HepG2 (cell line): ENCODE data around the gene COX14. TPM values are rescaled to one million over a fixed set of nuclear protein-coding genes. Genes with fewer than 3 reads are reported as not detected.

Source experiments
- ADNP ChIP-seq: sonication (generic); formaldehyde crosslinking; IDR thresholded peaks from 2 replicates; pipeline ENCODE4 v1.4.0; 2020; ENCODE audit warnings: missing genetic modification reagents
- CBX2 ChIP-seq, 2 experiments: fragments of 200-600 bp in 1 of 2; sonication (generic); formaldehyde crosslinking in 1 of 2; IDR thresholded peaks; 2 replicates each; pipeline versions ENCODE4 v1.7.0 to v1.8.1; 2018 to 2022; ENCODE audit warnings: low read depth in 2 of 2, low read length in 1 of 2, mild to moderate bottlenecking in 1 of 2, missing genetic modification reagents in 1 of 2
- CREM ChIP-seq, 2 experiments: sonication (generic) in 1 of 2; formaldehyde crosslinking in 1 of 2; IDR thresholded peaks; 2 replicates each; pipeline versions ENCODE4 v1.4.0 to v1.6.1; 2016 to 2020; ENCODE audit warnings: antibody characterized with exemption in 1 of 2, mild to moderate bottlenecking in 1 of 2, missing genetic modification reagents in 1 of 2
- GATAD2A ChIP-seq: IDR thresholded peaks from 2 replicates; pipeline ENCODE4 v1.6.1; 2016
- GTF2F1 ChIP-seq: fragments of 150-350 bp; IDR thresholded peaks from 2 replicates; pipeline ENCODE4 v1.6.1; 2014; ENCODE audit warnings: low read length
- HES4 ChIP-seq: sonication (generic); formaldehyde crosslinking; IDR thresholded peaks from 2 replicates; pipeline ENCODE4 v1.9.0; 2021; ENCODE audit warnings: mild to moderate bottlenecking, missing genetic modification reagents, borderline replicate concordance
- HNRNPLL ChIP-seq: fragments of 200-400 bp; formaldehyde crosslinking; IDR thresholded peaks from 2 replicates; pipeline ENCODE4 v1.6.1; 2017; ENCODE audit warnings: mild to moderate bottlenecking, low read depth, low read length; ENCODE audit not compliant: poor library complexity, severe bottlenecking
- KAT8 ChIP-seq: IDR thresholded peaks from 2 replicates; pipeline ENCODE4 v1.6.1; 2016; ENCODE audit warnings: missing genetic modification reagents, missing compliant biosample characterization
- MTA3 ChIP-seq: sonication (generic); formaldehyde crosslinking; IDR thresholded peaks from 2 replicates; pipeline ENCODE4 v1.4.0; 2020; ENCODE audit warnings: missing genetic modification reagents
- NFYB ChIP-seq: sonication (generic); formaldehyde crosslinking; IDR thresholded peaks from 2 replicates; pipeline ENCODE4 v1.4.0; 2020; ENCODE audit warnings: missing genetic modification reagents
- PHF20 ChIP-seq: sonication (generic); formaldehyde crosslinking; IDR thresholded peaks from 2 replicates; pipeline ENCODE4 v1.5.0; 2020; ENCODE audit warnings: mild to moderate bottlenecking, missing genetic modification reagents
- RAD21 ChIP-seq: fragments of 450-650 bp; formaldehyde crosslinking; IDR thresholded peaks from 2 replicates; pipeline ENCODE4 v1.5.0; 2020; ENCODE audit warnings: mild to moderate bottlenecking
- RELA ChIP-seq: sonication (generic); formaldehyde crosslinking; IDR thresholded peaks from 2 replicates; pipeline ENCODE4 v1.4.0; 2020; ENCODE audit warnings: missing genetic modification reagents
- SOX6 ChIP-seq, 2 experiments: fragments of 450-650 bp in 1 of 2; sonication (generic) in 1 of 2; formaldehyde crosslinking in 1 of 2; IDR thresholded peaks; 2 replicates each; pipeline versions ENCODE4 v1.4.0 to v1.6.1; 2017 to 2020; ENCODE audit warnings: antibody characterized with exemption in 1 of 2, mild to moderate bottlenecking in 1 of 2, missing genetic modification reagents in 1 of 2
- TEAD3 ChIP-seq: optimal IDR thresholded peaks from 2 replicates; pipeline ENCODE3; 2016; ENCODE audit warnings: borderline replicate concordance
- XBP1 ChIP-seq: sonication (generic); formaldehyde crosslinking; IDR thresholded peaks from 2 replicates; pipeline ENCODE4 v1.5.0; 2020; ENCODE audit warnings: missing genetic modification reagents
- ZFP41 ChIP-seq: sonication (generic); formaldehyde crosslinking; IDR thresholded peaks from 2 replicates; pipeline ENCODE4 v1.4.0; 2020; ENCODE audit warnings: mild to moderate bottlenecking, missing genetic modification reagents, borderline replicate concordance
- ZNF232 ChIP-seq: sonication (generic); formaldehyde crosslinking; IDR thresholded peaks from 2 replicates; pipeline ENCODE4 v1.4.0; 2020; ENCODE audit warnings: missing genetic modification reagents, borderline replicate concordance
- ZNF34 ChIP-seq: sonication (generic); formaldehyde crosslinking; IDR thresholded peaks from 2 replicates; pipeline ENCODE4 v1.4.0; 2020; ENCODE audit warnings: mild to moderate bottlenecking, missing genetic modification reagents, borderline replicate concordance
- ZNF572 ChIP-seq: sonication (generic); formaldehyde crosslinking; IDR thresholded peaks from 2 replicates; pipeline ENCODE4 v1.5.1; 2020; ENCODE audit warnings: mild to moderate bottlenecking, missing genetic modification reagents
- ZNF598 ChIP-seq: sonication (generic); formaldehyde crosslinking; IDR thresholded peaks from 2 replicates; pipeline ENCODE4 v1.5.1; 2020; ENCODE audit warnings: mild to moderate bottlenecking, missing genetic modification reagents, borderline replicate concordance
- ZNF614 ChIP-seq: IDR thresholded peaks from 2 replicates; pipeline ENCODE4 v1.6.1; 2018; ENCODE audit warnings: missing biosample characterization, missing genetic modification reagents, inconsistent platforms, borderline replicate concordance
- ZNF883 ChIP-seq: sonication (generic); formaldehyde crosslinking; IDR thresholded peaks from 2 replicates; pipeline ENCODE4 v1.5.1; 2020; ENCODE audit warnings: mild to moderate bottlenecking, missing genetic modification reagents; ENCODE audit errors: not compliant biosample characterization
- polyA plus RNA-seq, 8 experiments: library from polyadenylated mRNA; depleted of rRNA in 3 of 8; stranded (reverse) in 7 of 8; unstranded in 1 of 8; fragments of >200 nt; fragmentation: Illumina TruSeq in 4 of 8; extraction: Trizol in 4 of 8; gene quantifications; 2 replicates each; pipeline versions ENCODE4 v1.2.1 to v1.2.3, GENCODE V29; 2011 to 2016; ENCODE audit warnings: low read depth in 4 of 8, missing spikeins in 1 of 8, mixed read lengths in 1 of 8; ENCODE audit not compliant: insufficient read depth in 1 of 8
- total RNA-seq, 5 experiments: library from RNA; depleted of rRNA; stranded (reverse); fragments of >200 nt; fragmentation: Illumina TruSeq; extraction: Trizol; gene quantifications; 2 replicates each; pipeline ENCODE4 v1.2.3, GENCODE V29; 2016; ENCODE audit warnings: low read depth in 1 of 5
- TF ChIP-seq, protein P1 (sequence below): sonication (generic); formaldehyde crosslinking; IDR thresholded peaks from 2 replicates; pipeline ENCODE4 v1.5.1; 2020; ENCODE audit warnings: missing genetic modification reagents, mild to moderate bottlenecking, borderline replicate concordance
- TF ChIP-seq, protein P2 (sequence below): sonication (generic); IDR thresholded peaks from 2 replicates; pipeline ENCODE4 v1.6.1; 2016; ENCODE audit warnings: low read depth, borderline replicate concordance
- TF ChIP-seq, protein P3 (sequence below): sonication (generic); formaldehyde crosslinking; conservative IDR thresholded peaks from 2 replicates; pipeline ENCODE4 v1.8.1; 2023; ENCODE audit warnings: missing genetic modification reagents

COX14 gene
- total and polyA plus RNA-seq, 2 of the 13 experiments (the other 11 are each of a cell fraction or from before 2014, with no cell fraction given): 53.0 to 71.6 TPM

DNA sequence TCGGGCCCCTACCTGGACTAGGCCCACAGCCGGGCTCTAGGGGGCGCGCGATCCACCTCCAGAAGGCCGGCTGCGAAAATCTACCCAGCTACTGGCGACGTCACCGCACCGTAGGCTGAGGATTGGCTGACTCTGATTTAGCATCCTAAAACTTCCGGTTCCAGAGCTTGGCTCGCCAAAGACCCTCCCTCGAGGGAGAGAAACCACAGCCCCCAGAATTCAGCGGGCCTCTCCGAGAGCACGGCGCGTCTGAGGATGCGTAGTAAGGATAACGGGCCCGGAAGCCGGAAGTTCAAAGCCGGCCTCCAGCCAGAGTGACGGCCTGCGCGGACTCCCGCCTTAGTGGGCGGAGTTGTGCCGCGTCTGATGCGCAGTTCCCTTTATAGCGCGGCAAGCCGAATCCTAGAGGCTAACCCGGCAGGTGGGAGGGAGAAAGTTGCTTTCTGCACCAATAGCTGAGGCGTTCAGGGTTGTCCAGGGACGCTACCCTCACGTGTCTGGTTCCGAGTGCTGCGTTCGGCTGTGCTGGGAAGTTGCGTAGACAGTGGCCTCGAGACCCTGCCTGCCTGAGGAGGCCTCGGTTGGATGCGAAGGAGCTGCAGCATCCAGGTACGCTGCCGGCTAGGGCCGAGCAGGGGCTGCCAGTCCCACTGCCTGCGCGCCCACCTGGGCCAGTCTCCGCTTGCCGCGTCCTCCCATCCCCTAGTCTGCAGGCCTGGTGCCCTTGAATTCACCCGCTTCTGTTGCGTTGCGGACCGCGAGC lies at the start of gene COX14 (continued):
- TF ChIP-seq, protein P1, sequence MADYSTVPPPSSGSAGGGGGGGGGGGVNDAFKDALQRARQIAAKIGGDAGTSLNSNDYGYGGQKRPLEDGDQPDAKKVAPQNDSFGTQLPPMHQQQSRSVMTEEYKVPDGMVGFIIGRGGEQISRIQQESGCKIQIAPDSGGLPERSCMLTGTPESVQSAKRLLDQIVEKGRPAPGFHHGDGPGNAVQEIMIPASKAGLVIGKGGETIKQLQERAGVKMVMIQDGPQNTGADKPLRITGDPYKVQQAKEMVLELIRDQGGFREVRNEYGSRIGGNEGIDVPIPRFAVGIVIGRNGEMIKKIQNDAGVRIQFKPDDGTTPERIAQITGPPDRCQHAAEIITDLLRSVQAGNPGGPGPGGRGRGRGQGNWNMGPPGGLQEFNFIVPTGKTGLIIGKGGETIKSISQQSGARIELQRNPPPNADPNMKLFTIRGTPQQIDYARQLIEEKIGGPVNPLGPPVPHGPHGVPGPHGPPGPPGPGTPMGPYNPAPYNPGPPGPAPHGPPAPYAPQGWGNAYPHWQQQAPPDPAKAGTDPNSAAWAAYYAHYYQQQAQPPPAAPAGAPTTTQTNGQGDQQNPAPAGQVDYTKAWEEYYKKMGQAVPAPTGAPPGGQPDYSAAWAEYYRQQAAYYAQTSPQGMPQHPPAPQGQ (CRISPR knock-in tag): no peak
- TF ChIP-seq PHF20 (CRISPR knock-in tag) (peak; percentile 83), XBP1 (no peak; the same call in 1 of the 2 replicates), HES4 (CRISPR knock-in tag) (peak; percentile 93; the same call in 1 of the 2 replicates), TEAD3 (CRISPR knock-in tag) (no peak), MTA3 (no peak), ZNF34 (no peak), ZNF232 (CRISPR knock-in tag) (peak; percentile 89; the same call in 1 of the 2 replicates), ZNF883 (CRISPR knock-in tag) (peak; percentile 64), ZNF614 (CRISPR knock-in tag) (no peak; the same call in 1 of the 2 replicates), GTF2F1 (no peak), SOX6 (IDR thresholded peaks at IDR 0.05) (no peak), SOX6 (CRISPR knock-in tag; IDR thresholded peaks at IDR 0.05) (peak; percentile 68), RELA (CRISPR knock-in tag) (no peak), GATAD2A (CRISPR knock-in tag) (no peak; the same call in 1 of the 2 replicates), HNRNPLL (peak; percentile 99), RAD21 (peak; percentile 50), ZNF572 (CRISPR knock-in tag) (no peak), ZFP41 (CRISPR knock-in tag) (peak; percentile 75; the same call in 1 of the 2 replicates), CREM (IDR thresholded peaks at IDR 0.05) (peak; percentile 97), CREM (CRISPR knock-in tag; IDR thresholded peaks at IDR 0.05) (peak; percentile 62; the same call in 1 of the 2 replicates), ZNF598 (peak; percentile 87; the same call in 1 of the 2 replicates), CBX2 (IDR thresholded peaks at IDR 0.05; ENCODE audit: low read depth, low read length) (no peak), CBX2 (CRISPR knock-in tag; IDR thresholded peaks at IDR 0.05; ENCODE audit: low read depth) (0 out of 2 replicates have a peak, but pooled peaks have one; percentile 34), KAT8 (CRISPR knock-in tag) (peak; percentile 91), ADNP (CRISPR knock-in tag) (no peak), NFYB (peak; percentile 91)
- TF ChIP-seq, protein P2, sequence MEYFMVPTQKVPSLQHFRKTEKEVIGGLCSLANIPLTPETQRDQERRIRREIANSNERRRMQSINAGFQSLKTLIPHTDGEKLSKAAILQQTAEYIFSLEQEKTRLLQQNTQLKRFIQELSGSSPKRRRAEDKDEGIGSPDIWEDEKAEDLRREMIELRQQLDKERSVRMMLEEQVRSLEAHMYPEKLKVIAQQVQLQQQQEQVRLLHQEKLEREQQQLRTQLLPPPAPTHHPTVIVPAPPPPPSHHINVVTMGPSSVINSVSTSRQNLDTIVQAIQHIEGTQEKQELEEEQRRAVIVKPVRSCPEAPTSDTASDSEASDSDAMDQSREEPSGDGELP: no peak; the same call in 1 of the 2 replicates
- TF ChIP-seq, protein P3, sequence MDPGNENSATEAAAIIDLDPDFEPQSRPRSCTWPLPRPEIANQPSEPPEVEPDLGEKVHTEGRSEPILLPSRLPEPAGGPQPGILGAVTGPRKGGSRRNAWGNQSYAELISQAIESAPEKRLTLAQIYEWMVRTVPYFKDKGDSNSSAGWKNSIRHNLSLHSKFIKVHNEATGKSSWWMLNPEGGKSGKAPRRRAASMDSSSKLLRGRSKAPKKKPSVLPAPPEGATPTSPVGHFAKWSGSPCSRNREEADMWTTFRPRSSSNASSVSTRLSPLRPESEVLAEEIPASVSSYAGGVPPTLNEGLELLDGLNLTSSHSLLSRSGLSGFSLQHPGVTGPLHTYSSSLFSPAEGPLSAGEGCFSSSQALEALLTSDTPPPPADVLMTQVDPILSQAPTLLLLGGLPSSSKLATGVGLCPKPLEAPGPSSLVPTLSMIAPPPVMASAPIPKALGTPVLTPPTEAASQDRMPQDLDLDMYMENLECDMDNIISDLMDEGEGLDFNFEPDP (CRISPR knock-in tag): no peak
